Esophagus muscularis mucosa (tissue), 4 donors: ENCODE measurements around the gene AKAP14. TPM values are rescaled to one million over a fixed set of nuclear protein-coding genes. Genes with fewer than 3 reads are reported as not detected.

ENCODE experiments used
- DNase-seq: peaks from one replicate; pipeline ENCODE4 v3.0.0-alpha.2; 2017; ENCODE audit errors: extremely low spot score
- H3K27ac ChIP-seq, 4 donors: fragments of 200-600 bp; sonication (generic); replicated peaks in 1 of 4; 1 replicate in 3 of 4; 2 replicates in 1 of 4; pipeline ENCODE4 v1.5.1; 2016 to 2019; ENCODE audit warnings: mild to moderate bottlenecking in 1 of 4
- H3K27me3 ChIP-seq, 4 donors: fragments of 200-600 bp; sonication (generic); one replicate each; pipeline versions ENCODE4 v1.5.1 to v1.6.0; 2016 to 2019
- H3K36me3 ChIP-seq, 4 donors: fragments of 200-600 bp; sonication (generic); one replicate each; pipeline ENCODE4 v1.5.1; 2016 to 2019
- H3K4me1 ChIP-seq, 4 donors: fragments of 200-600 bp; sonication (generic); one replicate each; pipeline ENCODE4 v1.5.1; 2016 to 2019
- H3K4me3 ChIP-seq, 4 donors: fragments of 200-600 bp; sonication (generic); 1 replicate in 2 of 4; 2 replicates in 2 of 4; pipeline ENCODE4 v1.5.1; 2016 to 2019; ENCODE audit warnings: mild to moderate bottlenecking in 4 of 4, moderate library complexity in 1 of 4
- H3K9me3 ChIP-seq, 4 donors: fragments of 200-600 bp; sonication (generic); 1 replicate in 3 of 4; 2 replicates in 1 of 4; pipeline ENCODE4 v1.5.1; 2016 to 2019
- EP300 ChIP-seq: sonication (generic); formaldehyde crosslinking; IDR thresholded peaks from one replicate; pipeline ENCODE4 v1.6.1; 2017; ENCODE audit warnings: antibody characterized with exemption
- POLR2A ChIP-seq: fragments of 450-650 bp; IDR thresholded peaks from one replicate; pipeline ENCODE4 v1.6.1; 2017; ENCODE audit warnings: antibody characterized with exemption, moderate library complexity, mild to moderate bottlenecking, low read depth
- POLR2AphosphoS5 ChIP-seq, 2 donors: sonication (generic); formaldehyde crosslinking; IDR thresholded peaks; one replicate each; pipeline ENCODE4 v1.6.1; 2017; ENCODE audit warnings: antibody characterized with exemption in 2 of 2
- WGBS: methylation state at CpG from one replicate; pipeline ENCODE4 v1.1.5; 2018; 5-methylcytosine and 5-hydroxymethylcytosine counted together
- intact Hi-C: fragments of 100-400 bp; cut with DNase I; formaldehyde crosslinking; loops from one replicate; pipeline ENCODE4 v1.15.1; 2023
- total RNA-seq, 4 donors: library from RNA; depleted of rRNA; stranded (reverse); fragments of >200 nt; gene quantifications; one replicate each; pipeline versions ENCODE4 v1.1.0 to v1.2.1, GENCODE V29; 2016
- TF ChIP-seq, protein P1 (sequence below), 3 experiments: fragments of 200-600 bp in 2 of 3; fragments of 450-650 bp in 1 of 3; sonication (generic) in 2 of 3; IDR thresholded peaks; one replicate each; pipeline ENCODE4 v1.5.1; 2017 to 2019; ENCODE audit warnings: antibody characterized with exemption in 3 of 3, mild to moderate bottlenecking in 2 of 3, moderate library complexity in 1 of 3

The AKAP14 gene
- total RNA-seq, 4 donors from 2014 or later: not detected

DNA sequence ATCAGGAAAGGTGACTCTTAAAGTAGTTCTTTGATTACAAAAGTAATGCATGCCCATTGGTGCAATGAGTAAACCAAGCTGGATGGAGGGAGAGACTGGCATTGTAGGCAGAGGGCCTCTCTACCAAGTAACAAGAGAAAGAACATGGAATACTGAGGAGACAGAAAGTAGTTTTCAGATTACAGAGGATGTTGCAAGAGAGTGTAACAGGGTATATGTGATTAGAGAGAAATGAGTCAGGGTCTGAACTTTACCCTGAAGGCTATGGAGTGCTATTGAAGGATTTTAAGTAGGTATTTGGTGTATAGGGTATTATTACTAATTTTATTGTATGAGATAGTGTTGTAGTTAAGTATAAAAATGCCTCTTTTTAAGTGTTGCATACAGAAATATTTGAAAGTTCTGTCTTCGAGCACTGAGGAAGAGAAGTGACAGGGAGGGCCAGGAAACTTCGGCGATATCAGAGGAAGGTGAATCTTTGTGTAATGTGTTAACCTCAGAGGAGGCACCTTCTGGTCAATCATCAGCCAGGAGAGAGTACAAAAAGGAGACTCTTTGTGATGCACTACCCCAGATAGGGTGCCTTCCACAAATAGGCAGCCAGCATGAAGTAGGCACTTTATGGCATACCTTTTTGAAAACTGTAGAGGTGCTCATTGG lies 39.7 kb downstream of the AKAP14 start:
- no peak overlapping the region for H3K27ac ChIP-seq
- WGBS: 95% methylated on average over 3 of the region's 3 CpGs
- no peak overlapping the region for H3K4me3 ChIP-seq
- H3K27me3 ChIP-seq: no peaks in the 10 kb centered on the region
- TF ChIP-seq POLR2A (no peak), POLR2AphosphoS5 (IDR thresholded peaks at IDR 0.05) (no peak), EP300 (no peak)
- TF ChIP-seq, protein P1, sequence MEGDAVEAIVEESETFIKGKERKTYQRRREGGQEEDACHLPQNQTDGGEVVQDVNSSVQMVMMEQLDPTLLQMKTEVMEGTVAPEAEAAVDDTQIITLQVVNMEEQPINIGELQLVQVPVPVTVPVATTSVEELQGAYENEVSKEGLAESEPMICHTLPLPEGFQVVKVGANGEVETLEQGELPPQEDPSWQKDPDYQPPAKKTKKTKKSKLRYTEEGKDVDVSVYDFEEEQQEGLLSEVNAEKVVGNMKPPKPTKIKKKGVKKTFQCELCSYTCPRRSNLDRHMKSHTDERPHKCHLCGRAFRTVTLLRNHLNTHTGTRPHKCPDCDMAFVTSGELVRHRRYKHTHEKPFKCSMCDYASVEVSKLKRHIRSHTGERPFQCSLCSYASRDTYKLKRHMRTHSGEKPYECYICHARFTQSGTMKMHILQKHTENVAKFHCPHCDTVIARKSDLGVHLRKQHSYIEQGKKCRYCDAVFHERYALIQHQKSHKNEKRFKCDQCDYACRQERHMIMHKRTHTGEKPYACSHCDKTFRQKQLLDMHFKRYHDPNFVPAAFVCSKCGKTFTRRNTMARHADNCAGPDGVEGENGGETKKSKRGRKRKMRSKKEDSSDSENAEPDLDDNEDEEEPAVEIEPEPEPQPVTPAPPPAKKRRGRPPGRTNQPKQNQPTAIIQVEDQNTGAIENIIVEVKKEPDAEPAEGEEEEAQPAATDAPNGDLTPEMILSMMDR (IDR thresholded peaks at IDR 0.05): no peak
- peaks cover 13 to 71% (median 34%) of the 10 kb centered on the region in 4 donors for H3K36me3 ChIP-seq
- H3K4me1 ChIP-seq: no peaks in the 10 kb centered on the region
- no peak for DNase-seq
- no peaks in the 10 kb centered on the region for H3K9me3 ChIP-seq
- intact Hi-C loops: no loop called here

DNA sequence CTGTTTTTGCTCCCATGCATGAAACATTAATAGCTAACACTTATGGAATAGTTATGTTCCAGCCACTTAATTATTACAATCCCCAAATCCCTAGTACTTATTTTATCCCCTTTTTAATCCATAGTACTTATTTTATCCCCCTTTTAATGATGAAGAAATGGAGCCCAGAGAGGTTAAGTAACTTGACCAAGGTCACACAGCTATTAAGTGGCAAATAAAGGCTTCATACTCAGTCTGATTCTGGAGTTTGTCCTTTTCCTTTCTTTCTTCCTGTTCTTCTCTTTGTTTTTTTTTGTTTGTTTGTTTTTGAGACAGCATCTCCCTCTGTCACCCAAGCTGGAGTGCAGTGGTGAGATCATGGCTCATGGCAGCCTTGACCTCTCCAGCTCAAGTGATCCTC lies 45.6 kb downstream of the AKAP14 start:
- Histone ChIP-seq H3K36me3 (peaks cover 0 to 16% (median 0%) of the 10 kb centered on the region in 4 donors), H3K27ac (no peak overlapping the region), H3K4me1 (peaks cover 4 to 23% (median 20%) of the 10 kb centered on the region in 4 donors), H3K9me3 (no peaks in the 10 kb centered on the region), H3K27me3 (no peaks in the 10 kb centered on the region), H3K4me3 (no peak overlapping the region)
- no peak for DNase-seq
- TF ChIP-seq POLR2AphosphoS5 (IDR thresholded peaks at IDR 0.05): no peak
- TF ChIP-seq POLR2A: no peak
- TF ChIP-seq, protein P1 (IDR thresholded peaks at IDR 0.05): no peak
- TF ChIP-seq EP300: no peak
- intact Hi-C loops: loop anchor here (10.0 kb wide), 1 partner anchor 303 kb away; no protein-coding TSS in a partner anchor

DNA sequence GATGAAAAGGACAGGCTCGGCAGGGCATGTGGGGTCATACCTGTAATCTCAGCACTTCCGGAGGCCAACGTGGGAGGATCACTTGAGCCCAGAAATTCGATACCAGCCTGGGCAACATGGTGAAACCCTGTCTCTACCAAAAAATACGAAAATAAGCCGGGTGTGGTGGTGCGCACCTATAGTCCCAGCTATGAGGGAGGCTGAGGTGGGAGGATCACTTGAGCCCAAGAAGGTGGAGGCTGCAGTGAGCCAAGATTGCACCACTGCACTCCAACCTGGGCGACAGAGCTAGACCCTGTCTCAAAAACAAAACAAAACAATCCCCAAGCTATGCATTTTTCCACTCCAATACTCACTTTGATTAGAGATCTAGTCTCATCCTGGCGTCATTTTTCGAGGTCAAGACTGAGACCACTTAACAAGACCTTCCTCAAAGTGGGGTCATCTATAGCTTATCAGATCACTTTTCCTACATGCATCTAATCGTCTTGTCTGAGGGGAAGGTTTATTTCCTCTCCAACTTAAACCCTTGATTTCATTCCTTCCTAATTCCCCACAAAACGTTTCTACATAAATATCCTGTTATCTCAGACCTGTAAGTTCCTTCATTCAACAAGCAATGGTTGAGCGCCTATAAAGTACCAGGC lies 46.6 kb downstream of the AKAP14 start:
- WGBS: 65% methylated on average over 13 of the region's 13 CpGs
- intact Hi-C loops: loop anchor here (10.0 kb wide), 1 partner anchor 303 kb away; no protein-coding TSS in a partner anchor

DNA sequence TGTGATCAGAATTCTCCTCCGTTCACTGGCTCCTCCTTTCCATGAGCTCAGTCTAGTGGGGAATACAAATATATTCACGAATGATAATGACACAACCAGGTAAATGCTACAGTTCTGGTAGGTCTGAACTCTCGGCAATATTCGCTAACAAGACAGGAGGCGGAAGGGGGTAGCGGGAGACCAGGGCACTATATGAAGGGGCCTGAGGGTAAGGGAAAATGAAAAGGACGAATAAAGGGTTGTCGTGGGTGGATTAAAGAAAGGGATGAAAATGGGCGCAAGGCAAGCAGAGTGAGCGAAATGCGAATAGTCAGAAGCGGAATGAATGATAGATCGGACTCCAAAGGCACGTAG lies 47.1 kb downstream of the AKAP14 start:
- H3K4me3 ChIP-seq: peak overlapping the region; percentile 56 to 78 (median 70)
- TF ChIP-seq, protein P1 (IDR thresholded peaks at IDR 0.05): no peak
- no peak for TF ChIP-seq EP300
- no peak for TF ChIP-seq POLR2AphosphoS5 (IDR thresholded peaks at IDR 0.05)
- no peak for TF ChIP-seq POLR2A
- no peaks in the 10 kb centered on the region for H3K27me3 ChIP-seq
- H3K36me3 ChIP-seq: peaks cover 0 to 2% (median 0%) of the 10 kb centered on the region in 4 donors
- 37% methylated on average over 14 of the region's 14 CpGs for WGBS
- intact Hi-C loops: loop anchor here (10.0 kb wide), 1 partner anchor 302 kb away; no protein-coding TSS in a partner anchor
- no peaks in the 10 kb centered on the region for H3K9me3 ChIP-seq
- peaks cover 4 to 23% (median 20%) of the 10 kb centered on the region in 4 donors for H3K4me1 ChIP-seq
- peak overlapping the region; percentile 74 to 90 (median 88) for H3K27ac ChIP-seq
- DNase-seq: no peak

More for the DNA sequence above, 46.6 kb downstream of the AKAP14 start:
- no peak for TF ChIP-seq POLR2AphosphoS5 (IDR thresholded peaks at IDR 0.05)
- TF ChIP-seq POLR2A: no peak
- no peak for TF ChIP-seq EP300
- TF ChIP-seq, protein P1 (IDR thresholded peaks at IDR 0.05): no peak
- no peak for DNase-seq
- H3K36me3 ChIP-seq: peaks cover 0 to 6% (median 0%) of the 10 kb centered on the region in 4 donors
- H3K4me3 ChIP-seq: peak overlapping the region; percentile 56 to 78 (median 70)
- peaks cover 4 to 23% (median 20%) of the 10 kb centered on the region in 4 donors for H3K4me1 ChIP-seq
- peak overlapping the region; percentile 74 to 90 (median 88) for H3K27ac ChIP-seq
- no peaks in the 10 kb centered on the region for H3K27me3 ChIP-seq
- H3K9me3 ChIP-seq: no peaks in the 10 kb centered on the region
